C4-2B (cell line): ENCODE results near the gene CCNJL.
"Not testable (repeated sequence)": the region's sequence is repeated elsewhere in the genome, so short reads cannot be mapped to it uniquely, and the experiment has no call there.

Experiments
- H3K27ac ChIP-seq: fragments of 450-650 bp; 2 replicates; pipeline ENCODE4 v1.5.1; 2017
- CTCF ChIP-seq: fragments of 450-650 bp; conservative IDR thresholded peaks from 2 replicates; pipeline ENCODE4 v1.5.1; 2017; ENCODE audit warnings: mild to moderate bottlenecking
- ZFX ChIP-seq: fragments of 450-650 bp; IDR thresholded peaks from 2 replicates; pipeline ENCODE4 v1.6.1; 2017

CCNJL gene

DNA sequence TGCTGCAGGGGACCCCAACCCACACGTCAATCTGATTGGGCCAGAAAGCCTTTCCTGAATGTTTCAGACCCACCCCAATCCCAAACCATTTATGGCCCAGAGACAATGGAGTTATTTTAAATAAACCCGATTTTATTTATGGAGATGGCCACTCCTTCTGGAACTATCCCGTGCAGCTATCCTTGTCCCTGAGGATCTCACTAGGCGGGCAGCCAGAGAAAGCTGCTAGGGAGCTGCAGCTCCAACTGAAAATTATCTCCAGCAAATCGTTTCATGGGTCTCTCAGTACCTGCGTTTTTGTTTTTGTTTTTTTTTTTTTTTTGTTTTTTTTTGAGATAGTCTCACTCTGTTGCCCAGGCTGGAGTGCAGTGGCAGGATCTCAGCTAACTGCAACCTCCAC, 35.1 kb upstream of the CCNJL start:
- H3K27ac ChIP-seq = no peak overlapping the region
- TF ChIP-seq ZFX = no peak
- no peak for TF ChIP-seq CTCF

- TF ChIP-seq ZFX (no peak), CTCF (no peak)
- no peak overlapping the region for H3K27ac ChIP-seq
These were observed 30.1 kb upstream of the CCNJL start for GRCh38 chr5:160342413-160342941.

DNA sequence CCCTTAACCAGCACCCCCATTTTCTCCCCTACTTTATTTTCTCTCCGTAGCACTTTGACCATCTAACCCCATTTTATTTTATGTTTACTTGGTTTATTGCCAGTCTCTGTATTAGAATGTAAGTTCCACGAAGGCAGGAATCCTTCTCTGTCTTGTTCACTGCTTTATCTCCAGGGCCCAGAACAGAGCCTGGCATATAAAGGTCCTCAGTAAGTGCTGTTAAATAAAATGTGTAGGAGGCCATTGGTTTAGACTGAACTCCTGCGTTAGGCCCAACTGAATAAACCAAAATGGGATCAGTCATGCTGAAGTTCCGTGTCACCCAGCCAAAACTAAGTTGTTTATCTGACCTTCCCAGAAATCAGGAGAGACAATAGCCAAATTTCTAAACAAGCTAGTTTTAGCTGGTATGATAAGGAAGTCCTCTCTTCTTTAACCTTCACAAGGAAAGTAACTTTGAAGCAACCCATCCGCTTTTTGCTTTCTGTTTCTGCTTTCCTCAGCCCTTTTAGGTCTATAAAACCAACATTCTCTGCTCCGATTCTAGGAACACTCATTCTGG, 29.0 kb upstream of the CCNJL start:
- TF ChIP-seq ZFX = no peak
- no peak overlapping the region for H3K27ac ChIP-seq

- not testable (repeated sequence) for H3K27ac ChIP-seq
These were observed 28.1 kb upstream of the CCNJL start for GRCh38 chr5:160340513-160340912.

GRCh38 chr5:160339406-160340130, 27.2 kb upstream of the CCNJL start:
- H3K27ac ChIP-seq = no peak overlapping the region
- TF ChIP-seq CTCF (no peak), ZFX (no peak)

DNA sequence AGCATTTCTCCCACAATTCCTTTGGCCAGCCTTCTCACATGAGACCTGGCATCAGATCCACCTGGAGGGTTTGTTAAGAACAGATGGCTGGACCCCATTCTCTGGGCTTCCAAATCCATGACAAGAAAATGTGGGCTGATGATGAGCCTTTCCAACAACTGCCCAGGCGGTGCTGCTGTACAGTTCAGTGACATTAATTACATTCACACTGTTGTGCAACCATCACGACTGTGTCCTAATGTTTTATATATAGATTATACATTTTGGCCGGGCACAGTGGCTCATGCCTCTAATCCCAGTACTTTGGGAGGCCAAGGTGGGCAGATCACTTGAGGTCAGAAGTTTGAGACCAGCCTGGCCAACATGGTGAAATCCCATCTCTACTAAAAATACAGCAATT, 22.4 kb upstream of the CCNJL start:
- H3K27ac ChIP-seq = not testable (repeated sequence)

GRCh38 chr5:160333721-160334120, 21.4 kb upstream of the CCNJL start:
- H3K27ac ChIP-seq = no peak overlapping the region
- no peak for TF ChIP-seq ZFX

- no peak overlapping the region for H3K27ac ChIP-seq
- TF ChIP-seq ZFX (no peak), CTCF (no peak)
These were observed 17.8 kb upstream of the CCNJL start for GRCh38 chr5:160330212-160330611.

GRCh38 chr5:160327818-160328217, 15.5 kb upstream of the CCNJL start:
- TF ChIP-seq CTCF = no peak
- TF ChIP-seq ZFX = no peak

More at GRCh38 chr5:160327818-160328217, 15.5 kb upstream of the CCNJL start:
- no peak overlapping the region for H3K27ac ChIP-seq
